OCI-LY7 (cell line): ENCODE results near the gene CFAP54. TPM values are rescaled to one million over a fixed set of nuclear protein-coding genes. Genes with fewer than 3 reads are reported as not detected.

Experiments used
- BruUV-seq: library from RNA; stranded (reverse); fragments of 400-500 nt; replicated peaks from 2 replicates; lab custom pipeline; 2021; lab: Mats Ljungman, UMichigan
- CTCF ChIA-PET: fragments of 300-600 bp; sonication (Branson Sonifier 250); formaldehyde crosslinking; loops from one replicate; lab custom pipeline; 2022; ENCODE audit warnings: antibody characterized with exemption; ENCODE audit not compliant: unreplicated experiment; lab: Charles Lee
- POLR2A ChIA-PET: fragments of 300-600 bp; sonication (Branson Sonifier 250); formaldehyde crosslinking; loops from one replicate; lab custom pipeline; 2022; ENCODE audit warnings: antibody characterized with exemption; lab: Charles Lee
- DNase-seq: peaks from one replicate; pipeline ENCODE4 v3.0.0-alpha.2; 2015; ENCODE audit warnings: low spot score
- H2AFZ ChIP-seq: fragments of 200-600 bp; sonication (generic), shearing (Covaris generic); 2 replicates; pipeline ENCODE4 v1.6.1; 2014; ENCODE audit warnings: mild to moderate bottlenecking, antibody characterized with exemption, low read length, moderate library complexity
- H3K27ac ChIP-seq: fragments of 200-600 bp; sonication (generic); 2 replicates; pipeline ENCODE4 v1.5.1; 2014; ENCODE audit warnings: mixed run types, low read depth, mild to moderate bottlenecking, moderate library complexity, low read length, inconsistent platforms; ENCODE audit not compliant: poor library complexity, severe bottlenecking
- H3K36me3 ChIP-seq: fragments of 200-600 bp; sonication (generic); 2 replicates; pipeline ENCODE4 v1.6.1; 2014; ENCODE audit warnings: mild to moderate bottlenecking, antibody characterized with exemption, low read length, moderate library complexity, mixed read lengths; ENCODE audit not compliant: insufficient read depth
- H3K4me1 ChIP-seq: fragments of 200-600 bp; sonication (generic); 2 replicates; pipeline ENCODE4 v1.5.1; 2014; ENCODE audit warnings: mild to moderate bottlenecking, low read length; ENCODE audit not compliant: insufficient read depth, poor library complexity, severe bottlenecking
- H3K4me2 ChIP-seq: fragments of 200-600 bp; sonication (generic); 2 replicates; pipeline ENCODE4 v1.6.1; 2014; ENCODE audit warnings: mild to moderate bottlenecking, low read length
- H3K4me3 ChIP-seq: fragments of 200-600 bp; sonication (generic); 2 replicates; pipeline ENCODE4 v1.5.1; 2014; ENCODE audit warnings: mild to moderate bottlenecking, low read depth, low read length; ENCODE audit not compliant: poor library complexity, severe bottlenecking
- H3K79me2 ChIP-seq: fragments of 200-600 bp; sonication (generic); 2 replicates; pipeline ENCODE4 v1.6.1; 2016; ENCODE audit warnings: low read depth, mild to moderate bottlenecking, low read length, moderate library complexity, mixed read lengths; ENCODE audit not compliant: insufficient read depth
- H3K9me2 ChIP-seq: fragments of 200-600 bp; sonication (generic); 2 replicates; pipeline ENCODE4 v1.6.1; 2016; ENCODE audit warnings: mild to moderate bottlenecking, low read length, mixed read lengths; ENCODE audit not compliant: insufficient read depth
- H3K9me3 ChIP-seq: fragments of 200-600 bp; sonication (generic); 2 replicates; pipeline ENCODE4 v1.6.1; 2014; ENCODE audit warnings: mild to moderate bottlenecking, mixed run types, low read length, mixed read lengths
- H4K20me1 ChIP-seq: fragments of 200-600 bp; sonication (generic); 2 replicates; pipeline ENCODE4 v1.6.1; 2014; ENCODE audit warnings: mild to moderate bottlenecking, antibody characterized with exemption, low read length, moderate library complexity, mixed read lengths; ENCODE audit not compliant: insufficient read depth
- CTCF ChIP-seq: fragments of 200-600 bp; sonication (generic); conservative IDR thresholded peaks from 2 replicates; pipeline ENCODE4 v1.5.1; 2014; ENCODE audit warnings: mild to moderate bottlenecking, antibody characterized with exemption, low read length, moderate library complexity, mixed read lengths
- EZH2phosphoT487 ChIP-seq: fragments of 200-600 bp; sonication (generic); IDR thresholded peaks from 2 replicates; pipeline ENCODE4 v1.6.1; 2018; ENCODE audit warnings: low read depth, borderline replicate concordance, mild to moderate bottlenecking, mixed run types, antibody characterized with exemption, low read length, moderate library complexity, mixed read lengths
- intact Hi-C: fragments of 100-400 bp; cut with micrococcal nuclease; formaldehyde crosslinking; loops from one replicate; pipeline ENCODE4 v1.10.0; 2022; ENCODE audit not compliant: unreplicated experiment
- total RNA-seq, 2 experiments: library from RNA; depleted of rRNA in 1 of 2; stranded (reverse); fragments of >200 nt in 1 of 2; shearing (Covaris generic) in 1 of 2; gene quantifications; 2 replicates each; pipeline ENCODE4 v1.2.3, GENCODE V29; 2014 to 2022

CFAP54 gene
- total RNA-seq, 2 experiments from 2014 or later = 0.53 TPM; not detected in 1

- no peak for TF ChIP-seq EZH2phosphoT487
- TF ChIP-seq CTCF = no peak
- ChIA-PET CTCF (no interaction called here), POLR2A (no interaction called here)
- no peak for DNase-seq
- H3K4me2 ChIP-seq = no peak overlapping the region
- no peaks in the 10 kb centered on the region for H3K36me3 ChIP-seq
- H2AFZ ChIP-seq = no peak overlapping the region
- no peaks in the 10 kb centered on the region for H3K9me3 ChIP-seq
- H3K9me2 ChIP-seq = no peaks in the 10 kb centered on the region
- BruUV-seq = no TSS peak
- H4K20me1 ChIP-seq = no peaks in the 10 kb centered on the region
- no peak overlapping the region for H3K27ac ChIP-seq
- no peaks in the 10 kb centered on the region for H3K79me2 ChIP-seq
- intact Hi-C loops = no loop called here
- H3K4me1 ChIP-seq = no peaks in the 10 kb centered on the region
- H3K4me3 ChIP-seq = no peak overlapping the region
Observed at GRCh38 chr12:96687719-96688118, 198.3 kb downstream of the CFAP54 start.

- Histone ChIP-seq H3K36me3 (no peaks in the 10 kb centered on the region), H3K79me2 (no peaks in the 10 kb centered on the region), H3K9me2 (no peaks in the 10 kb centered on the region), H3K27ac (no peak overlapping the region), H3K4me2 (no peak overlapping the region), H2AFZ (no peak overlapping the region), H3K4me1 (no peaks in the 10 kb centered on the region), H4K20me1 (no peaks in the 10 kb centered on the region), H3K4me3 (no peak overlapping the region), H3K9me3 (no peaks in the 10 kb centered on the region)
- TF ChIP-seq EZH2phosphoT487 (no peak), CTCF (no peak)
- no peak for DNase-seq
- BruUV-seq = no TSS peak
- intact Hi-C loops = no loop called here
- ChIA-PET CTCF (no interaction called here), POLR2A (no interaction called here)
Observed at GRCh38 chr12:96698521-96698920, 209.1 kb downstream of the CFAP54 start.

- CTCF ChIA-PET = no interaction called here
- no peaks in the 10 kb centered on the region for H3K9me2 ChIP-seq
- no peak overlapping the region for H2AFZ ChIP-seq
- H3K79me2 ChIP-seq = no peaks in the 10 kb centered on the region
- BruUV-seq = no TSS peak
- intact Hi-C loops = no loop called here
- H3K27ac ChIP-seq = no peak overlapping the region
- H3K36me3 ChIP-seq = no peaks in the 10 kb centered on the region
- H3K9me3 ChIP-seq = no peaks in the 10 kb centered on the region
- no peak overlapping the region for H3K4me2 ChIP-seq
- TF ChIP-seq EZH2phosphoT487 (no peak), CTCF (no peak)
- H3K4me1 ChIP-seq = no peaks in the 10 kb centered on the region
- no peaks in the 10 kb centered on the region for H4K20me1 ChIP-seq
- H3K4me3 ChIP-seq = no peak overlapping the region
- POLR2A ChIA-PET = no interaction called here
- DNase-seq = no peak
Observed at GRCh38 chr12:96698965-96699364, 209.6 kb downstream of the CFAP54 start.
